Effector memory CD8-positive, alpha-beta T cell (primary cell): Measurements from ENCODE around the gene CEP78.
"Not testable (repeated sequence)": the region's sequence is repeated elsewhere in the genome, so short reads cannot be mapped to it uniquely, and the experiment has no call there.

Experiments
- ATAC-seq: fragments of 150-1000 bp; cut with Tn5 transposase; replicated peaks from 2 replicates; pipeline ENCODE4 v1.10.0; 2021; ENCODE audit warnings: mild to moderate bottlenecking, moderate library complexity
- DNase-seq, 3 experiments: peaks; one replicate each; pipeline ENCODE4 v3.0.0; 2021
- H3K27ac Mint-ChIP-seq, 2 donors: one replicate each; pipeline ENCODE4 v1.8.0; 2022; ENCODE audit warnings: mild to moderate bottlenecking in 2 of 2, mixed read lengths in 2 of 2, moderate library complexity in 2 of 2
- H3K27me3 Mint-ChIP-seq, 2 donors: one replicate each; pipeline ENCODE4 v1.8.0; 2022; ENCODE audit warnings: mixed read lengths in 2 of 2
- H3K36me3 Mint-ChIP-seq: one replicate; pipeline ENCODE4 v1.8.0; 2022; ENCODE audit warnings: mild to moderate bottlenecking, moderate library complexity, mixed read lengths; ENCODE audit not compliant: insufficient read depth
- H3K4me1 Mint-ChIP-seq, 2 donors: one replicate each; pipeline ENCODE4 v1.8.0; 2022; ENCODE audit warnings: low read depth in 2 of 2, mixed read lengths in 2 of 2
- H3K4me3 Mint-ChIP-seq, 2 donors: one replicate each; pipeline ENCODE4 v1.8.0; 2022; ENCODE audit warnings: mild to moderate bottlenecking in 2 of 2, mixed read lengths in 2 of 2, moderate library complexity in 2 of 2
- H3K9me3 Mint-ChIP-seq, 2 donors: one replicate each; pipeline ENCODE4 v1.8.0; 2022; ENCODE audit warnings: mixed read lengths in 2 of 2

Gene CEP78

DNA sequence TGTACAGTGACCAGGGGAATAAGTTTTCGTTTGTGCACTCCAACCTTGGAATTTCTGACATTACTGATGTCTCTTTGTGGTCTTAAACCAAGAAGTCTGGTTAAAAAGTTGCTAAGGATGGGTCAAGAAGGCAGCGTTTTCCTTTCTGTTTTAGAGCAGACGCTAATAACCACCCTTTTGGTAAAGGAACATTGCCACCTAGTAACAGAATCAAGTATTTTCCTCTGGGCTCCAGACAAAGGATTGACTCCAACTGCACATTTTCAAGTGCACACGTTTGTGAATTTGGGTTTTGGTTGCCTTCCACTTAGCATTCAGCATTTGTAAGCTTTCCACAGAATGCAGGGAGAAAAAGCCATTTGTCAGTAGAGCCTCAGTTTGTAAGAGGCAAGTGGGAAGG lies 22.2 kb upstream of the CEP78 start:
- no peak overlapping the region for H3K4me3 Mint-ChIP-seq
- no peak for DNase-seq
- ATAC-seq = peak; percentile 40
- H3K27me3 Mint-ChIP-seq = no peaks in the 10 kb centered on the region
- H3K9me3 Mint-ChIP-seq = no peaks in the 10 kb centered on the region
- peaks cover 27 to 40% of the 10 kb centered on the region in 2 donors for H3K4me1 Mint-ChIP-seq
- H3K36me3 Mint-ChIP-seq = no peaks in the 10 kb centered on the region
- peak overlapping the region in 1 of 2 donors; percentile 35 for H3K27ac Mint-ChIP-seq

- Mint-ChIP-seq H3K4me3 (no peak overlapping the region), H3K27me3 (no peaks in the 10 kb centered on the region), H3K4me1 (peaks cover 25 to 36% of the 10 kb centered on the region in 2 donors), H3K36me3 (no peaks in the 10 kb centered on the region), H3K27ac (no peak overlapping the region), H3K9me3 (no peaks in the 10 kb centered on the region)
- ATAC-seq = no peak
- DNase-seq = no peak
Observed at GRCh38 chr9:78214492-78214891, 21.4 kb upstream of the CEP78 start.

DNA sequence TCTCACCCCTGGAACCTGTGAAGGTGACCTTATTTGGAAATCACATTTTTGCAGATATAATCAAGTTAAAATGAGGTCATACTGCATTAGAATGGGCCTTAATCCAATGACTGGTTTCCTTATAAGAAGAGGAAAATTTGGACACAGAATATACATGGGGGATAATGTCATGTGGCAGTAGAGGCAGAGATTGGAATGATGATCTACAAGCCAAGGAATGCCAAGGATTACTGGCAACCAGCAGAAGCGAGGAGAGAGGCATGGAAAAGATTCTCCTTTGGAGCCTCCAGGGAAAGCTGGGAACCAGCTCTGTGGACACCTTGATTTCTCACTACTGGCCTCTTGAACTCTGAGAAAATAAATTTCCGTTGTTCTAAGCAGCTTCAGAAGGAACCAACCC lies 20.2 kb upstream of the CEP78 start:
- Mint-ChIP-seq H3K27ac (no peak overlapping the region), H3K4me1 (peaks cover 18 to 28% of the 10 kb centered on the region in 2 donors), H3K9me3 (no peaks in the 10 kb centered on the region), H3K36me3 (no peaks in the 10 kb centered on the region), H3K27me3 (no peaks in the 10 kb centered on the region), H3K4me3 (no peak overlapping the region)
- DNase-seq (no peak), ATAC-seq (no peak)

GRCh38 chr9:78218890-78219289 lies 17.0 kb upstream of the CEP78 start:
- Mint-ChIP-seq H3K9me3 (no peaks in the 10 kb centered on the region), H3K36me3 (no peaks in the 10 kb centered on the region), H3K27me3 (peaks cover 0 to 9% of the 10 kb centered on the region in 2 donors), H3K4me3 (no peak overlapping the region), H3K4me1 (peaks cover under 1% of the 10 kb centered on the region in 2 donors), H3K27ac (no peak overlapping the region)
- ATAC-seq (no peak), DNase-seq (no peak)

GRCh38 chr9:78221425-78221824 lies 14.4 kb upstream of the CEP78 start:
- Mint-ChIP-seq H3K36me3 (no peaks in the 10 kb centered on the region), H3K4me3 (no peak overlapping the region), H3K27me3 (peaks cover 0 to 15% of the 10 kb centered on the region in 2 donors), H3K27ac (no peak overlapping the region), H3K9me3 (no peaks in the 10 kb centered on the region), H3K4me1 (no peaks in the 10 kb centered on the region)
- no peak for ATAC-seq
- no peak for DNase-seq

DNA sequence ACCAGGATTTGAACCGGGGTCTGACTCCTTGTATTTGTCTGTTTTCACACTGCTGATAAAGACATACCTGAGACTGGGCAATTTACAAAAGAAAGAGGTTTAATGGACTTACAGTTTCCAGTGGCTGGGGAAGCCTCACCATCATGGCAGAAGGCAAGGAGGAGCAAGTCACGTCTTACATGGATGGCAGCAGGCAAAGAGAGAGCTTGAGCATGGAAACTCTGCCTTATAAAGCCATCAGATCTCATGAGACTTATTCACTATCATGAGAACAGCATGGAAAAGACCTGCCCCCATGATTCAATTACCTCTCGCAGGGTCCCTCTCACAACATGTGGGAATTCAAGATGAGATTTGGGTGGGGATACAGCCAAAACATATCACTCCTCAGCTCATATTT lies 14.0 kb upstream of the CEP78 start:
- H3K27ac Mint-ChIP-seq, ATAC-seq, H3K9me3 Mint-ChIP-seq, H3K36me3 Mint-ChIP-seq, H3K4me1 Mint-ChIP-seq, DNase-seq, H3K4me3 Mint-ChIP-seq: not testable (repeated sequence)
- H3K27me3 Mint-ChIP-seq = peaks cover 0 to 18% of the 10 kb centered on the region in 2 donors

- Mint-ChIP-seq H3K27me3 (peaks cover 0 to 9% of the 10 kb centered on the region in 2 donors), H3K4me3 (no peak overlapping the region), H3K27ac (no peak overlapping the region), H3K4me1 (peaks cover under 1 to 8% of the 10 kb centered on the region in 2 donors), H3K9me3 (no peaks in the 10 kb centered on the region), H3K36me3 (peaks cover 3% of the 10 kb centered on the region)
- DNase-seq (no peak), ATAC-seq (no peak)
Observed at GRCh38 chr9:78230761-78231160, 5.1 kb upstream of the CEP78 start.

- H3K27ac Mint-ChIP-seq, DNase-seq, H3K4me3 Mint-ChIP-seq, H3K9me3 Mint-ChIP-seq, ATAC-seq, H3K27me3 Mint-ChIP-seq, H3K36me3 Mint-ChIP-seq: not testable (repeated sequence)
- H3K4me1 Mint-ChIP-seq = peaks cover 7 to 16% of the 10 kb centered on the region in 2 donors
Observed at GRCh38 chr9:78232471-78232870, 3.4 kb upstream of the CEP78 start.

- H3K27ac Mint-ChIP-seq = peak overlapping the region in 1 of 2 donors; percentile 96
- DNase-seq (no peak), ATAC-seq (no peak)
- H3K9me3 Mint-ChIP-seq = no peaks in the 10 kb centered on the region
- peak overlapping the region in 1 of 2 donors; percentile 94 for H3K4me3 Mint-ChIP-seq
- peaks cover 9% of the 10 kb centered on the region for H3K36me3 Mint-ChIP-seq
- H3K4me1 Mint-ChIP-seq = peaks cover 27 to 37% of the 10 kb centered on the region in 2 donors
- no peaks in the 10 kb centered on the region for H3K27me3 Mint-ChIP-seq
Observed at GRCh38 chr9:78234810-78235209, 1.1 kb upstream of the CEP78 start.

GRCh38 chr9:78235256-78235761 lies 566 bp upstream of the CEP78 start:
- Mint-ChIP-seq H3K36me3 (peaks cover 9% of the 10 kb centered on the region), H3K27me3 (no peaks in the 10 kb centered on the region), H3K4me1 (peaks cover 29 to 40% of the 10 kb centered on the region in 2 donors), H3K4me3 (peak overlapping the region in 1 of 2 donors; percentile 94), H3K27ac (peak overlapping the region; percentile 94 to 96), H3K9me3 (no peaks in the 10 kb centered on the region)
- ATAC-seq (no peak), DNase-seq (no peak)

GRCh38 chr9:78236551-78236910 lies 656 bp downstream of the CEP78 start:
- DNase-seq (no peak), ATAC-seq (peak; percentile 0)
- Mint-ChIP-seq H3K4me1 (peaks cover 33 to 46% of the 10 kb centered on the region in 2 donors), H3K4me3 (peak overlapping the region in 1 of 2 donors; percentile 94), H3K9me3 (no peaks in the 10 kb centered on the region), H3K27ac (peak overlapping the region; percentile 94 to 96), H3K36me3 (peaks cover 14% of the 10 kb centered on the region), H3K27me3 (no peaks in the 10 kb centered on the region)

DNA sequence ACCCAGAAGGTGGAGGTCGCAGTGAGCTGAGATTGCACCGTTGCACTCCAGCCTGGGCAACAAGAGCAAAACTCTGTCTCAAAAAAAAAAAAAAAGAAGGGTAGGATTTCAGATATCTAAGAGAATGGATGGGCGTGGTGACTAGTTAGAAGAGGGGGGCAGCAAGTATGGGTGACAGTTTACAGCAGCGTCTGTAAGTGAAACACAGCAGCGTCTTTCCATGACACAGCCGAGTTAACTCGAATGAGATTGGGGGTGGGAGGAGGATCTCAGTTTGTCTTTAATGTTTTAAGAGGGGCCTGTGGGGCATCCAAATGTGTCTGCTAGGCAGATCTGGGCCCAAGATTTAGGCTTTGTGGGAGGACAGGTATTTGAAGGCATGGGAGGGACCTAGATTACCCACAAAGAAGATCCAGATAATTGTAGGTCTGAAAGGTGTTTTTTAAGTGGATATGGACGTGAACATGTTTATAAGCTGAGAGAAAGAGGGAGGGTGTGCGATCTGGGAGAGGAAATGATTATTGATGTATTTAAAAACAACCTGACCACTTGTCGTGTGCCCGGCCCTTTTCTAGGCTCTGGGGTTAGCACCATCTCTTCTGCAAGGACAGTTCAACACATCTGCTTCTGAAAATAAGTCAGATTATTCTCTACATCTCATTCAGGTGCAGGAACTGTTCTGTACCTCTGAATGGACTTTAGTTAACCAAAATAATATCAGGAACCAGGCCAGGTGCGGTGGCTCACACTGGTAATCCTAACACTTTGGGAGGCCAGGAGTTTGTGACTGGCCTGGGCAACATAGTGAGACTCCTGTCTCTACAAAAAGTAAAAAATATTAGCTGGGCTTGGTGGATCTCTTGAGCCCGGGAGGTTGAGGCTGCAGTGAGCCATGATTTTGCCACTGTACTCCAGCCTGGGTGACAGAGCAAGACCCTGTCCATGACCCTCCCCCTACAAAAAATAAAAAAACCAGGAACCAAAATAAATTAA lies 2.5 kb downstream of the CEP78 start:
- H3K27me3 Mint-ChIP-seq = no peaks in the 10 kb centered on the region
- peak overlapping the region; percentile 92 to 97 for H3K27ac Mint-ChIP-seq
- no peaks in the 10 kb centered on the region for H3K9me3 Mint-ChIP-seq
- ATAC-seq (peak; percentile 39), DNase-seq (peak; percentile 17 to 22 (median 20))
- peak overlapping the region in 1 of 2 donors; percentile 72 for H3K4me3 Mint-ChIP-seq
- H3K4me1 Mint-ChIP-seq = peaks cover 33 to 51% of the 10 kb centered on the region in 2 donors
- peaks cover 19% of the 10 kb centered on the region for H3K36me3 Mint-ChIP-seq

- H3K9me3 Mint-ChIP-seq = no peaks in the 10 kb centered on the region
- H3K36me3 Mint-ChIP-seq = peaks cover 28% of the 10 kb centered on the region
- no peak for ATAC-seq
- no peaks in the 10 kb centered on the region for H3K27me3 Mint-ChIP-seq
- H3K4me3 Mint-ChIP-seq = peak overlapping the region in 1 of 2 donors; percentile 26
- peak overlapping the region; percentile 8 to 29 for H3K27ac Mint-ChIP-seq
- H3K4me1 Mint-ChIP-seq = peaks cover 33 to 50% of the 10 kb centered on the region in 2 donors
- DNase-seq = no peak
Observed at GRCh38 chr9:78239506-78239905, 3.6 kb downstream of the CEP78 start.

GRCh38 chr9:78242041-78242440 lies 6.2 kb downstream of the CEP78 start:
- peaks cover 29 to 41% of the 10 kb centered on the region in 2 donors for H3K4me1 Mint-ChIP-seq
- no peak for ATAC-seq
- no peak overlapping the region for H3K27ac Mint-ChIP-seq
- H3K36me3 Mint-ChIP-seq = peaks cover 36% of the 10 kb centered on the region
- no peak for DNase-seq
- H3K4me3 Mint-ChIP-seq = no peak overlapping the region
- H3K27me3 Mint-ChIP-seq = no peaks in the 10 kb centered on the region
- H3K9me3 Mint-ChIP-seq = no peaks in the 10 kb centered on the region
